C4-2B (cell line): ENCODE data around the gene OXGR1.
"Not testable (repeated sequence)": the region's sequence is repeated elsewhere in the genome, so short reads cannot be mapped to it uniquely, and the experiment has no call there.

ENCODE experiments used
- H3K27ac ChIP-seq: fragments of 450-650 bp; 2 replicates; pipeline ENCODE4 v1.5.1; 2017
- ZFX ChIP-seq: fragments of 450-650 bp; IDR thresholded peaks from 2 replicates; pipeline ENCODE4 v1.6.1; 2017
- TF ChIP-seq, protein P1 (sequence below): fragments of 450-650 bp; conservative IDR thresholded peaks from 2 replicates; pipeline ENCODE4 v1.5.1; 2017; ENCODE audit warnings: mild to moderate bottlenecking

The OXGR1 gene

DNA sequence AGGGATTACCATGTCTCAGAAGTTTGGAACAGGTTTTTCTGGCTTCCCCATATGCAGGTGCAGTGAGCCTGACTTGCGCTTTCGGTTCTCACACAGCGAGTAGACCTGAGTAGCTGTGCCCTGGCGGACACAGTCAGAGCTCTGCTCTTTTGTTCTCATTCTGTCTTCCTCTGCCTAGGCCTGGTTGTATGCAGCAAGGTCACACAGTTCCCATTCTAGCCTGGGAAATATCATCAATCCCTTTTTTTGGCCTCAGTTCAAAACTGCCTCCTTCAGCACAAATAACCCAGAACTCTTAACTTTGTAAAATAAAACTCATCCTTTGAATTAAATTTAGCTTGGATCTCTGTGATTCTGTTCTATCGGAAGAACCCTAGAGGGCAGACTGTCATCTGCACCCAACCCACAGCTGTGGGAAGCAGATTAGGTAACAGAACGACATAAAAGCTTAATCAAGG lies 10.2 kb downstream of the OXGR1 start:
- H3K27ac ChIP-seq = no peak overlapping the region
- TF ChIP-seq, protein P1, sequence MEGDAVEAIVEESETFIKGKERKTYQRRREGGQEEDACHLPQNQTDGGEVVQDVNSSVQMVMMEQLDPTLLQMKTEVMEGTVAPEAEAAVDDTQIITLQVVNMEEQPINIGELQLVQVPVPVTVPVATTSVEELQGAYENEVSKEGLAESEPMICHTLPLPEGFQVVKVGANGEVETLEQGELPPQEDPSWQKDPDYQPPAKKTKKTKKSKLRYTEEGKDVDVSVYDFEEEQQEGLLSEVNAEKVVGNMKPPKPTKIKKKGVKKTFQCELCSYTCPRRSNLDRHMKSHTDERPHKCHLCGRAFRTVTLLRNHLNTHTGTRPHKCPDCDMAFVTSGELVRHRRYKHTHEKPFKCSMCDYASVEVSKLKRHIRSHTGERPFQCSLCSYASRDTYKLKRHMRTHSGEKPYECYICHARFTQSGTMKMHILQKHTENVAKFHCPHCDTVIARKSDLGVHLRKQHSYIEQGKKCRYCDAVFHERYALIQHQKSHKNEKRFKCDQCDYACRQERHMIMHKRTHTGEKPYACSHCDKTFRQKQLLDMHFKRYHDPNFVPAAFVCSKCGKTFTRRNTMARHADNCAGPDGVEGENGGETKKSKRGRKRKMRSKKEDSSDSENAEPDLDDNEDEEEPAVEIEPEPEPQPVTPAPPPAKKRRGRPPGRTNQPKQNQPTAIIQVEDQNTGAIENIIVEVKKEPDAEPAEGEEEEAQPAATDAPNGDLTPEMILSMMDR = peak; percentile 43
- TF ChIP-seq ZFX = no peak

DNA sequence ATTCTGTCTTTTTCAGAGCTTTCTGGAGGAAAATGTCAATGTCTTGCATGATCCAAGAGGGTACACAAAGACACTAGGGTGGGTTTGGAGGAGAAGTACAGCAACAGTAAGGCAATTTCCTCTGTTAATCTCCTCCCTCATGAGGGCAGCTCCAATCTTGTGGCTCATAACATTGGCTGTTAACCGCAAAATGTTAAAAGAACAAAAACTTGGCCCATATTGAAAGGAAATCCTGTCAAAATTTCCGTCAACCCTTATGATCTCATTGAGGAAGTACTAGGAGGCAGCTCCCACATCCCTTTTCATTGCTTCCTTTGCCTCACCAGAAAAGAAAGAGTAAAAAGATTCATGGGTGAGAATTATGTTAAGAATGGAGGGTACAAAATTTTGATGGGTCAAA lies 11.6 kb downstream of the OXGR1 start:
- H3K27ac ChIP-seq = no peak overlapping the region
- TF ChIP-seq, protein P1 = no peak
- no peak for TF ChIP-seq ZFX

DNA sequence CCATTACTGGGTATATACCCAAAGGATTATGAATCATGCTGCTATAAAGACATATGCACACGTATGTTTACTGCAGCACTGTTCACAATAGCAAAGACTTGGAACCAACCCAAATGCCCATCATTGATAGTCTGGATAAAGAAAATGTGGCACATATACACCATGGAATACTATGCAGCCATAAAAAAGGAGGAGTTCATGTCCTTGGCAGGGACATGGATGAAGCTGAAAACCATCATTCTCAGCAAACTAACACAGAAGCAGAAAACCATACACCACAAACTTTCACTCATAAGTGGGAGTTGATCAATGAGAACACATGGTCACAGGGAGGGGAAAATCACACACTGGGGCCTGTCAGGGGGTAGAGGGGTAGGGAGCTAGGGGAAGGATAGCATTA lies 14.4 kb downstream of the OXGR1 start:
- not testable (repeated sequence) for H3K27ac ChIP-seq

DNA sequence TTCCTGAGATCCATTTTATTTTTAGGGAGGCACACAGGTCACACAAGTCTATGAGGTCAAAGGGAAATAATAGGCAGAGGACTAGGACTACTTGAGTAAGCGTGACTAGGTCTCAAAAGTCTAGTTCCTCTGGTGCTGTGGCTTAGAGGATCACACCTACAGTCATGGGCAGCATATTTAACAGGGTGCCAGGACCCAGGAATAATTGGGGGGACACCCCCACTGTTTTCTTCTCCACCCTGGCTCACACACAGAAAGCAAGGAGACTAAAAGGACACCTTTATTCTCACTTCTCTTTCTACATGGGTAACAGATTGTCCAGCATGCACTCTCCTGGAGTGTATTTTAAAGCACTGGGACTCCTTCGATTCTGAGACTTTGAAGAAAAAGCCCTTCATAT lies 26.2 kb downstream of the OXGR1 start:
- no peak overlapping the region for H3K27ac ChIP-seq
- no peak for TF ChIP-seq ZFX
- TF ChIP-seq, protein P1 = no peak

DNA sequence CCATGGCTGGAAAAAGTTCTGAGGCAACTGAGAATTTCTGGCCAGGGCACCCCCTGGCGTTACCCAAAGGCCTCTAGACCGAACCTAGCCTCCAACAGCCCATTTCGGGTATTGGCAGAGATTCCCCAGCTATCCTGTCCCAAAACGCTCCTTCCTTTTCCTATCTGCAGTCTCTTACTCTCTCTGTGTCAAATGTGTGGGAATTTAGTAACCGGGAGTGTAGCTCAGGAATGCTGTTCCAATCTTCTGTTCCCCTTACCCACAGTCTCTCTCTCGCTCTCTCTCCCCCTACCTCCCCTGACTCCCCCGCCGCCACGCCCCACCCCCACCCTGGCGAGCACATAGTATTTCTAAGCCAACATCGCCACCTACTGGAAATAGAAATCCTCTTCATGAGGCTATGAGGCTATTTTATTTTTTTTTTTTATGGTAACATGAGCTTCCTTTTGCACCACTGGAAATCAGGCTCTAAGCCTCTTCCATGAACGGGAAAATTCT lies 27.0 kb downstream of the OXGR1 start:
- no peak overlapping the region for H3K27ac ChIP-seq
- no peak for TF ChIP-seq ZFX
- TF ChIP-seq, protein P1 = peak; percentile 45

DNA sequence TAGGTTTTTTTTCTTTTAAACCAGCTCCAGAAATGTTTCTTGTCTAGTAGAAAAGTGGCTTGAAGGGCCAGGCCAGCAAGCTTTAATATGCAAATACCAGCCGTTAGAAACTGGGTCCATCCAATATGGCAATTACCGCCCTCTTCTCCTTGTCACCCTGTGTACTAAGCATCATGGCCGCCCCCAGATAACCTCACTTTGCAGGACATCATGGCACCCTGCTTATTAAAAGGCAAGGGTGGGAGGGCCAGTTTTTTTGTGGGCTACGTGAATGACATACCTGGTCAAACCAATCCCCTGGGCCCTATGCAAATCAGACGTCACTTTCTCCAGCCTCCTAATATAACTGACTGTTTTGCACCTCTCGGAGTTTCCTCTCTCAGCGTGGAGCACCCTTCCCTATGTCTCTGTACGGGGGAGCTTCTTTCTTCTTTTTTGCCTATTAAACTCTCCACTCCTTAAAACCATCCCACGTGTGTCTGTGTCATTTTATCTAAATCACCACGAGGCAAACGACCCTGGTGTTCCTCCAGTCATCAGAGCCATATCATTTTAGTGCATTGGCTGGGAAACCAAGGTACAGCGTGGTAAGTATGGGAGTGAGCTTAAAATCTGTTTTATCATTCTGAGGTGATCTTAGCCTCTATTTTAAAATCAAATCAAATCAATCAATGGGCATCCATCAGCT lies 27.7 kb downstream of the OXGR1 start:
- no peak overlapping the region for H3K27ac ChIP-seq
- TF ChIP-seq, protein P1 = no peak
- no peak for TF ChIP-seq ZFX

DNA sequence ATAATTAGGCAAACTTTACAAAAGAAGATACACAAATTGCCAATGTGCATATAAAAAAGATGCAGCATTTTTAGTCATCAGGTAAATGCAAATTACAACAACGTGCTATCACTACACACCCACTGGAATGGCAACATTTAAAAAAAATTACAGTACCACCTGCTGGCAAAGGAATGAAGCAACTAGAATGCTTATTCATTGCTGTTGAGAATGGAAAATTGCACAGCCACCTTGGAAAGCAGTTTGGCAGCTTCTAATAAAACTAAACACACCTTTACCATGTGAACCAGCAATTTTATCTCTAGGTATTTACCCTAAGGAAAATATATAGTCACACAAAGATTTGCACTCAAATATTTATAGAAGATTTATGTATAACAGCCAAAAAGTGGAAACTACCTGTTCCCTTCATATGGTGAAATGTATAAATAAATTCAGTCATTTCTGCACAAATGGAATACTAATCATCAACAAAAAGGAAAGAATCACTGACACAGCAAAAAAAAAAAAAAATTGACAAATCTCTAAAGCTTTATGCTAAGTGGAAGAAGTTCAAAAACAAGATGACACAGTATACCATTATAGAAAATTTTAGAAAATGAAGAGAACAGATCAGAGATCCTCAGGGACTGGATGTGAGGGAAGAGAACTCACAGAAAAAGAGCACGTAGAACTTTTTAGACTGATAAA lies 30.3 kb downstream of the OXGR1 start:
- no peak overlapping the region for H3K27ac ChIP-seq
- no peak for TF ChIP-seq ZFX
- TF ChIP-seq, protein P1 = peak; percentile 43
